K562 (cell line): ENCODE data around the gene SMG9. TPM values are rescaled to one million over a fixed set of nuclear protein-coding genes. Genes with fewer than 3 reads are reported as not detected.

Experiments used
- CBX5 ChIP-seq: IDR thresholded peaks from 2 replicates; pipeline ENCODE4 v1.6.1; 2014; ENCODE audit warnings: low read depth, borderline replicate concordance
- CC2D1A ChIP-seq: fragments of 450-650 bp; IDR thresholded peaks from 2 replicates; pipeline ENCODE4 v1.6.1; 2017; ENCODE audit warnings: mild to moderate bottlenecking
- E2F3 ChIP-seq: fragments of 250-450 bp; sonication (Bioruptor Pico); IDR thresholded peaks from 2 replicates; pipeline ENCODE4 v1.4.0; 2020; ENCODE audit warnings: mild to moderate bottlenecking
- ELK3 ChIP-seq: fragments of 450-650 bp; formaldehyde crosslinking; IDR thresholded peaks from 2 replicates; pipeline ENCODE4 v1.4.0; 2020; ENCODE audit warnings: mild to moderate bottlenecking
- KDM4B ChIP-seq, 2 experiments: fragments of 450-650 bp in 1 of 2; sonication (generic) in 1 of 2; IDR thresholded peaks; 2 replicates each; pipeline ENCODE4 v1.6.1; 2016 to 2017; ENCODE audit warnings: borderline replicate concordance in 2 of 2, antibody characterized with exemption in 1 of 2, low read depth in 1 of 2, mild to moderate bottlenecking in 1 of 2
- PHF8 ChIP-seq: fragments of 200-600 bp; sonication (generic); IDR thresholded peaks from 2 replicates; pipeline ENCODE4 v1.6.1; 2012; ENCODE audit warnings: mixed run types, mild to moderate bottlenecking, inconsistent platforms, low read length, moderate library complexity, borderline replicate concordance
- REST ChIP-seq, 2 experiments: fragments of 450-650 bp; formaldehyde crosslinking in 1 of 2; IDR thresholded peaks; 2 replicates each; pipeline versions ENCODE4 v1.4.0 to v1.6.1; 2014 to 2020; ENCODE audit warnings: mild to moderate bottlenecking in 2 of 2, borderline replicate concordance in 1 of 2, low read depth in 1 of 2
- SIN3A ChIP-seq, 2 experiments: fragments of 150-350 bp in 1 of 2; IDR thresholded peaks; 2 replicates each; pipeline ENCODE4 v1.6.1; 2011 to 2016; ENCODE audit warnings: borderline replicate concordance in 2 of 2, low read depth in 2 of 2, low read length in 2 of 2, mild to moderate bottlenecking in 2 of 2, moderate library complexity in 2 of 2; ENCODE audit not compliant: control insufficient read depth in 1 of 2
- SMAD3 ChIP-seq: fragments of 450-650 bp; formaldehyde crosslinking; conservative IDR thresholded peaks from 2 replicates; pipeline ENCODE4 v1.4.0; 2020; ENCODE audit warnings: mild to moderate bottlenecking
- ZNF175 ChIP-seq: fragments of 200-800 bp; sonication (Bioruptor generic); IDR thresholded peaks from 2 replicates; pipeline ENCODE4 v1.6.1; 2016; ENCODE audit warnings: low read depth, mild to moderate bottlenecking, missing genetic modification characterization, missing compliant biosample characterization
- polyA plus RNA-seq, 8 experiments: library from polyadenylated mRNA; depleted of rRNA in 4 of 8; stranded (reverse) in 5 of 8; unstranded in 3 of 8; fragments of >200 nt; fragmentation: Nextera tagmentation in 2 of 8; fragmentation: Illumina TruSeq in 1 of 8; extraction: Ambion mirVana in 2 of 8; extraction: Trizol in 1 of 8; gene quantifications; 2 replicates each; pipeline versions ENCODE4 v1.2.1 to v1.2.3, GENCODE V29; 2011 to 2014; ENCODE audit warnings: inconsistent platforms in 1 of 8, missing spikeins in 1 of 8
- total RNA-seq, 7 experiments: library from RNA; depleted of rRNA in 6 of 7; stranded (reverse); fragments of >200 nt in 6 of 7; fragmentation: Illumina TruSeq in 2 of 7; extraction: Trizol in 2 of 7; gene quantifications; 2 replicates each; pipeline versions ENCODE4 v1.2.1 to v1.2.3, GENCODE V29; 2011 to 2021; ENCODE audit warnings: low replicate concordance in 1 of 7
- TF ChIP-seq, protein P1 (sequence below): fragments of 150-350 bp; conservative IDR thresholded peaks from 2 replicates; pipeline ENCODE4 v1.6.1; 2014; ENCODE audit warnings: low read length

The SMG9 gene
- total and polyA plus RNA-seq, 9 of the 15 experiments (the other 6 are each of a cell fraction or from before 2014, with no cell fraction given) = 1.7 to 79.7 (median 40.2) TPM

GRCh38 chr19:43784981-43785808, 30.4 kb upstream of the SMG9 start (continued):
- TF ChIP-seq REST (IDR thresholded peaks at IDR 0.05; ENCODE audit: borderline replicate concordance) (peak; percentile 90), REST (CRISPR knock-in tag; IDR thresholded peaks at IDR 0.05; ENCODE audit: low read depth) (peak; percentile 43; the same call in 1 of the 2 replicates), CBX5 (0 out of 2 replicates have a peak, but pooled peaks have one; percentile 18), PHF8 (peak; percentile 20; the same call in 1 of the 2 replicates), SMAD3 (0 out of 2 replicates have a peak, but pooled peaks have one; percentile 7), KDM4B (IDR thresholded peaks at IDR 0.05; ENCODE audit: borderline replicate concordance in 2 of 2, low read depth in 1 of 2) (0 out of 4 replicates have a peak, but pooled peaks of 1 of the 2 experiments have one; percentile 25), CC2D1A (peak; percentile 75; the same call in 1 of the 2 replicates), SIN3A (IDR thresholded peaks at IDR 0.05; ENCODE audit: borderline replicate concordance in 2 of 2, control insufficient read depth in 1 of 2, low read depth in 2 of 2, low read length in 2 of 2) (no peak), E2F3 (CRISPR knock-in tag) (0 out of 2 replicates have a peak, but pooled peaks have one; percentile 48), ELK3 (no peak), ZNF175 (CRISPR knock-in tag) (no peak)
- TF ChIP-seq, protein P1, sequence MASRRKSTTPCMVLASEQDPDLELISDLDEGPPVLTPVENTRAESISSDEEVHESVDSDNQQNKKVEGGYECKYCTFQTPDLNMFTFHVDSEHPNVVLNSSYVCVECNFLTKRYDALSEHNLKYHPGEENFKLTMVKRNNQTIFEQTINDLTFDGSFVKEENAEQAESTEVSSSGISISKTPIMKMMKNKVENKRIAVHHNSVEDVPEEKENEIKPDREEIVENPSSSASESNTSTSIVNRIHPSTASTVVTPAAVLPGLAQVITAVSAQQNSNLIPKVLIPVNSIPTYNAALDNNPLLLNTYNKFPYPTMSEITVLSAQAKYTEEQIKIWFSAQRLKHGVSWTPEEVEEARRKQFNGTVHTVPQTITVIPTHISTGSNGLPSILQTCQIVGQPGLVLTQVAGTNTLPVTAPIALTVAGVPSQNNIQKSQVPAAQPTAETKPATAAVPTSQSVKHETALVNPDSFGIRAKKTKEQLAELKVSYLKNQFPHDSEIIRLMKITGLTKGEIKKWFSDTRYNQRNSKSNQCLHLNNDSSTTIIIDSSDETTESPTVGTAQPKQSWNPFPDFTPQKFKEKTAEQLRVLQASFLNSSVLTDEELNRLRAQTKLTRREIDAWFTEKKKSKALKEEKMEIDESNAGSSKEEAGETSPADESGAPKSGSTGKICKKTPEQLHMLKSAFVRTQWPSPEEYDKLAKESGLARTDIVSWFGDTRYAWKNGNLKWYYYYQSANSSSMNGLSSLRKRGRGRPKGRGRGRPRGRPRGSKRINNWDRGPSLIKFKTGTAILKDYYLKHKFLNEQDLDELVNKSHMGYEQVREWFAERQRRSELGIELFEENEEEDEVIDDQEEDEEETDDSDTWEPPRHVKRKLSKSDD = peak; percentile 68
